ENCODE data around the gene SHISA7. TPM values are rescaled to one million over a fixed set of nuclear protein-coding genes. Genes with fewer than 3 reads are reported as not detected.

The SHISA7 gene
- polyA plus RNA-seq, 4 donors = 0.16 to 0.38 (median 0.22) TPM

DNA sequence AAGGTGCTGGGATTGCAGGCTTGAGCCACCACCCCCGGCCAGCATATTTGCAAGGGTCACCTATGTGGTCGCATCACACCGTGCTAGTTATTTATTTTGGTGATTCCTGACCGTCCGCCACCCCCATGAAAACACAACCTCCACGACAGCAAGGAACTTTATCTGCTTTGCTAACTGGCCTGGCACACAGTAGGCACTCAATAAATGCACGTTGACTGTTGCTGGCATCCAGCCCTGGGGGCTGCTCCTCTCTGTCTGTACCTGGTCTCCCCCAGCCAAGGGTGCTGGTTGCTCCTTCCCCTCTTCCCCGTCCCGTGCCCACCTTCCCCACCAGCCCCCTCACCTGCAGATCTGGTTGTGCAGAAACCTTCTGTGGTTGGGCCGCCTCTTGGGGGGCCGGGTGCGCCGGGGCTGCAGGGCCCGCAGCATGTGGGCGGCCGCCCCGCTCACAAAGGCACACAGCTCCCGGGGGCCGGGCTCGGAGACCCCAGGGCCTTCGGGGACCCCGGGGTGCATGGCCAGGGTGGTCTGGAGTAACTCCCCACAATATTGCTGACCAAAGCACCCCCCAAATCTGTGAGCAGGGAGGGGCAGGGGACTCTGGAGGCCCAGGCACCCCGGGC lies 21.1 kb upstream of the SHISA7 start:
- no peak for DNase-seq (ENCODE audit: low read depth in 4 of 4, low spot score in 2 of 4)

DNA sequence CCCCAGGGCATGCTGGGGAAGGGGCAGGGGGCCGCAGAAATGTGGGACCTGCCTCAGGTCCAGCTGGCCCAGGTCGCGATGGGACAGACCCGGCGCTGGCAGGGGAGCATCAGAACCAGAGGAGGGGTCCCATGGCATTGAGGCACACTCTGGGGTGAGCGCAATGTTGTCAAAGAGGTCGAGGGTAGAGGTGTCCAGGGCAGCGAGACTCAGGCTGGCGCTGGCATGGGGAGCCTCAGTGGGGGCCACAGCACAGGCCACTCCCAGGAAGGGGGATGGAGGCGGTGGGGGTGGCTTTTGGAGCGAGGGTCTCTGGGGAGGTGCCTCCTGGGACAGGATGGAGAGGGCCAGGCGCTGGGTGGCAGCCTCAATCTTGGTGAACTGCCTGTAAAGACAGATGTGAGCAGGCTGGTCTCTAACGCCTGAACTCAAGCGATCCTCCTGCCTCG lies 20.5 kb upstream of the SHISA7 start:
- no peak for DNase-seq (ENCODE audit: low read depth in 4 of 4, low spot score in 2 of 4)

DNA sequence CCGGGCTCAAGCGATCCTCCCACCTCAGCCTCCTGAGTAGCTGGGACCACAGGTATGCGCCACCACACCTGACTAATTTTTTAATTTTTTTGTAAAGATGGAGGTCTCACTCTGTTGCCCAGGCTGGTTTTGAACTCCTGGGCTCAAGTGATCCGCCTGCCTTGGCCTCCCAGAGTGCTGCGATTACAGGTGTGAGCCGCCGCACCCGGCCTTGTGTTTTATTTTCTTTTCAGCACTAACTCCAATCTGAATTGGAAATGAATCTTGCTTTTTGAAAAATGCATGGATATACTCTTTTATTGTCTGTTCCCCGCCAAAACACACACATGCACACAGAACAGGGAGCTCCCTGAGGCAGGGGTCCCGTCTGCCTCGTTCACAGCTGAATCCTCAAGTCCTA lies 19.6 kb upstream of the SHISA7 start:
- no peak for DNase-seq (ENCODE audit: low read depth in 4 of 4, low spot score in 2 of 4)

DNA sequence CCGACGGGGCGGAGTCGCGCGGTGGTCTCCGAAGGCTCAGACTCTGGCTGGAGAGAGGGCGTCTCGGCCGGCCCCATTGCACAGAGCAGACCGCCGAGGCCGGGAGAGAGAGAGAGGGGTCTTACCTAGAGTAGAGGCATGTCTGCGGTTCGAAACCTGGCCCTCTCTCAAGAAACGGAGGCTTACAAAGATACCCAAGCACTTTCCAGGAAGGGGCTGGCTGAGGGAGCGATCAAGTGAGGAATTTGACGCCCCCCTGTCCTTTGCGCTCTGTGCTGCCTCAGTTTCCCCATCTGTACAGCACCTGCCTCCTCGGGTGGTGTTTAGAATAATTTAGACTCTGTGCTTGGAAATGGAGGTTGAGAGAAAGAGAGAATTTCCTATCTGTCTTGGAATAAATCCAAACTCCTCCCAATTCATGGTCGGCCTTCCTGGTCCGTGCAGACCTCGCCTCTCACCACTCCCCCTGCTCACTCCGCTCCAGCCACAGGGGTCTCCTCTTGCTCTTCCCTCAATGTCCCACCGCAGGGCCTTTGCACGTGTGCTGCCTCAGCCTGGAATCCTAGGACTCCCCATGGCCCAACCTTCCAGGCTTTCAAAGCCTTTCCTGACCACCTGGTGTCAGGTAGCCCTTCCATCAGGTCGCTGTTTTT lies 19.0 kb upstream of the SHISA7 start:
- DNase-seq (ENCODE audit: low read depth in 4 of 4, low spot score in 2 of 4) = no peak

DNA sequence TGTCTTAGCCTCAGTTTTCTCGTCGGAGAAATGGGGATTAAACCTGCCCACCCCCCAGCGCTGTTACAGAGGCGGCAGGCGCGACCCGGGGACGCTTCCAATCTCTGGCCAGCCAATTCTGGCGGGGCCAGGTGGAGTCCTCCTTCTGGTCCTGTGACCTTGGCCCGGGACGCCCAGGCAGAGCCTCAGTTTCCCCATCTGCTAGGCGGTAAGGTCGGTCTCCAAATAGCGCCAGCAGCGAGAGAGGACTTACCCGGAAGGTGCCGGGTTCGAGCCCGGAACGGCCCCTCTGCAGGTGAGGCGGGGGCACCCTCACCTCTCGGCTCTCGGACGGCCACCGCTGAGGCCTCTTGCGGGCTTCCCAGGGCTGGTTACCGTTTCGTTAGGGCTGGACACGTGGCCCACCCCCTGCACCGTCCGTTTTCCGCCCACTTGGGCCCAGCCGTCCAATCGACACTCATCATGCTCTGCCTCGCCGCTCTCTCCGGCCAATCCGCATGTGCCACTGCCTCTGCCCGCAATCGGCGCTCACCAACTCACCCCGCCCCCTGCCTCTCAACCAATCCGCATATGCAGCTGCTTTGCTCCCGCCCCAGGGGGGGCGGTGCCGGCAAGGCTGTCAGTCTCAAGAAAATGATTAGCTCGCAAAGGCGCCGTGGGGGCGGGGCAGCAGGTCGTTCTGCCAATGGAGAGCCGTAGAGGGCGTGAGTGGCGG lies 18.3 kb upstream of the SHISA7 start, which contains the start of gene ISOC2:
ISOC2 (minus strand) TSS at position 384 of the 715 bp plus-strand sequence. CDS start 5,156 bp downstream, outside the sequence.
- peak; percentile 92 to 100 (median 99) for DNase-seq (ENCODE audit: low read depth in 4 of 4, low spot score in 2 of 4)

DNA sequence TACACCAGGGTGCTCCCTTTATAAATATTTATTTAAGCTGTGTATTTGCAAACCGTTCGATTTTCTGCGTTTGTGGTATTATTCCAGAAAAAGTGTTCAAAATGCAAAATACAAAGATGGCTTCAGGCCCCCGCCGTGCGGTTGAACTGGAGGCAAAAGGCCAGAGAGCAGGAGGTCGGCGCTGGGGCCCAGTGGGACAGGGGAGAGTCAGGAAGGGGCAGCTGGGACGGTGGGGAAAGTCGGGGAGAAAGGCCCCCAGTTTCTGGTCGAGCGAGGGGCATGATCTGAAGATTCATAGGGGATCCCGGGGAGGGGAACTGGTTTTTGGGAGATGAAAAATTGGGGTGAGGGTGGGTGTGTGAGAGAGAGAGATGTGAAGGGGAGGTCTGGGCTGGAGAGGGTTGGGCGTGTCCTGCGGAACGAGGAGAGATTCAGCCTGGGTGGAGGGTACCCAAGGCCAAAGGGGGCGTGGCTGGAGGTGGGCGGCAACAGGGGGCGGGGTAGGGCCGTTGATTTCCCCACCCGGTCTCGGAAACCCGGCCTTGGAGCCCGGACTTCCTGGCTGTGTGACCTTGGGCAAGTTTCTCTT lies 17.7 kb upstream of the SHISA7 start:
- DNase-seq (ENCODE audit: low read depth in 4 of 4, low spot score in 2 of 4) = no peak

DNA sequence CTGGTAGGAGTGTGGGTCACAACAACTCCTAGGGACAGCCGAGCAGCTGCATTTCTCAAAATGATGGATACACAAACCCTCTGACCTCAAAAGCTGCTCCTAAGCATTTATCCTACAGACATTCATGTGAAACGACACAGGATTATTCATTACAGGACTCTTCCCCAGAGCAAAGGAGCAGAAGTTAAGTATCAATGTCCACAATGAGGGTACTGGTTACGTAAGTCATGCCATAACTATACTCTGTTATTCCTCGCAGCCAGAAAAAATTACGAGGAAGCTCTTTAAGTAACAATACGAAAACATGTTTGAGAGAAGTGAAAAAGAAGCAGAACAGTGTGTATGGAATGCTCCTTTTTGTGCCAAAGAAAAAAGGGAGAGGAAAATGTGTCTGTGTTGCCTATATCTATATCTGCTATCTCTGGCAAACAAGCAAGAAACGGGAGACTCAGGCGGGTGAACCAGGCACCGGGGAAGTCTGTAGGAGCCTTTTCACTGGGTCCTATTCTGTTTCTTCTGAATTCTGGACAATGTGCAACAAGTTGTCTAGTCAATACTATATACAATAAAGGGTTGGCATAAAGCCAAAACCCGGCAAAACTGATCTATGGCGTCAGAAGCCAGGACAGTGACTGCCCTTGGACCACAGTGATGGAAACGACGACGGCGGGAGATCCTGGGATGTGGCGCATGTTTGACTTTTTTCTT lies 17.0 kb upstream of the SHISA7 start:
- no peak for DNase-seq (ENCODE audit: low read depth in 4 of 4, low spot score in 2 of 4)

DNA sequence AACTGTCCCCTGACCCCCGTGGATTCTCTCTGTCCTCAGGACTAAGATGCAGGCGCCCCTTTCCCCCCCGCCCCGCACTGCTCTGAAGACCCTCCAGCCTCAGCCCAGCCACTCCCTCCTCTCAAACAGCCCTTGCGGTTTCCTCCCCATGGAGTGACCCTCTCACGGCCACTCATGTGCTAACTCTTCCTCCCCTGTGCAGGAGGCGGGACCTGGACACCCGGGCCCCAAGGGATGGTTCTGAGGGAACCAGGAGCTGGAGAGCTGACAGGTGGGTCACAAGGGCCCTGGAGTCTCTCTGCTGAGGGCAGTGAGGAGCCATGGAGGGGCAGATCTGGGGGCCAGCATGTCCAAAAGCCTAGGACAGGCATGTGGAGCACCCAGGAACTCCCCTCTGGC lies 16.4 kb upstream of the SHISA7 start:
- DNase-seq (ENCODE audit: low read depth in 4 of 4, low spot score in 2 of 4) = no peak

DNA sequence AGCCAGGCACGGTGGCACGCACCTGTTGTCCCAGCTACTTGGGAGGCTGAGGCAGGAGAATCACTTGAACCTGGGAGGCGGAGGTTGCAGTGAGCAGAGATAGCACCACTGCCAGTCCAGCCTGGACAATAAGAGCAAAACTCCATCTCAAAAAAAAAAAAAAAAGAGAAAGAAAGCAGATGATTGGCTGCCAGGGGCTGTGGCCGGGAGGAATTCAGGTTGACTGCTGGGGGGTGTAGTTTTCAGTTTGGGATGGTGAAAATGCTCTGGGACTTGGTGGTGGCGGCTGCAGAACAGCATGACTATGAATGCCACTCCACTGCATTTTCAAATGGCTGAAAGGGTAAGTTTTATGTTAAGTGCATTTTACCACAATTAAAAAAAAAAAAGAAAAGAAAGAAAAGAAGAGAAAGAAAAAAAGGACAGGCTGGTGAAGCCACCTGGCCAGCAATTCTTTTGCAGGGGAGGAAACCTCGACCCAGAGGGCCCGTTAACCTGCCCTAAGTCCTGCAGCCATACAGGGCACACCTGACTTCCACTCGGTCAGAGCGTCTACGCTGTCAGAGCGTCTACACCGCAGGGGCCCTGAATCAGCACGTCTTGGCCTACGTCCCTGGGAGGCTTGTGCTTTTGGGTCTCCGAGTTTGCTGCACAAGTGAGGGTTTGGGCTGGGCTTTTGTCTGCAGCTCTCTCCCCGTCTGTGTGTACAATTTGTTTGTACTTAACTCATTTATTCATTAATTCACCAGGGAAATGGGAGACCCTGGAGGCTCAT lies 14.8 kb upstream of the SHISA7 start:
- DNase-seq (ENCODE audit: low read depth in 4 of 4, low spot score in 2 of 4) = no peak

DNA sequence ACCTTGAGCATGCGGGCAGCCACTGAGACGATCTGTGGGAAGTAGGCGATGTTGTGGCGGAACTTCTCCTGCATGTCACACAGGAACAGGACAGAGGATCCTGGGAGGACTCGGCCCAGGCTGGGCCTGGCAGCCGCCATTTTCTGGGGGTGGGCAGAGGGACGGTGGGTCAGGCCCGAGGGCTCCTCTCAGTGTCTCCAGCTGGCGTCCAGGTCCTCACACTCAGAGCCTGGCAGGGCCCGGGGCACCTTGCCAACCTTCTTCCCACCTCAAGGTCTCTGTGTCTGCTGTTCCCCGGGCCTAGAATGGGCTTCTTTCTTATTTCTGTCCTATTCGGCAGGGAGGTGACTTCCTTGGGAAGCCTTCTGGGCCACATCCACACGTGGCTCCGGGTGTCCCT lies 13.2 kb upstream of the SHISA7 start:
- DNase-seq (ENCODE audit: low read depth in 4 of 4, low spot score in 2 of 4) = no peak

DNA sequence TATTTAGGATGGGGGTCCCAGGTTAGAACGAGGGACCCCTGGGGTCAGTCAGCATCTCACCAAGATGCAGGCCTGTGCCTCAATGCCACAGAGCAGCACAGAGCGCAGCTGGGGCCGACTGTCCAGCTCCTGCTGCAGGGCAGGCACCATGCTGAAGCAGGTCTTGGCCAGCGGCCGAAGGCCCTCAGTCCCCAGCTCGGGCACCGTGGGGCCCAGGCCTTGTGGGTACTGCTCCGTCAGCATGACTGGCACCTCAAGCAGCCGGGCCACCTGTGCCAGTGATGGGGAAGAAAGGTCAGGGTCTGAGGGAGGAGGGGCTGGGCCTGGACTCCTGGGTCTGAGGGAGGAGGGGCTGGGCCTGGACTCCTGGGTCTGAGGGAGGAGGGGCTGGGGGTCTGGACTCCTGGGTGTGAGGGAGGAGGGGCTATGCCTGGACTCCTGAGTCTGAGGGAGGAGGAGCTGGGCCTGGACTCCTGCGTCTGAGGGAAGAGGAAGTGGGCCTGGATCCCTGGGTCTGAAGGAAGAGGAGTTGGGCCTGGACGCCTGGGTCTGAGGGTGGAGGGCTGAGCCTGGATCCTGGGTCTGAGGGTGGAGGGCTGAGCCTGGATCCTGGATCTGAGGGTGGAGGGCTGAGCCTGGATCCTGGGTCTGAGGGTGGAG lies 12.6 kb upstream of the SHISA7 start:
- DNase-seq (ENCODE audit: low read depth in 4 of 4, low spot score in 2 of 4) = no peak

DNA sequence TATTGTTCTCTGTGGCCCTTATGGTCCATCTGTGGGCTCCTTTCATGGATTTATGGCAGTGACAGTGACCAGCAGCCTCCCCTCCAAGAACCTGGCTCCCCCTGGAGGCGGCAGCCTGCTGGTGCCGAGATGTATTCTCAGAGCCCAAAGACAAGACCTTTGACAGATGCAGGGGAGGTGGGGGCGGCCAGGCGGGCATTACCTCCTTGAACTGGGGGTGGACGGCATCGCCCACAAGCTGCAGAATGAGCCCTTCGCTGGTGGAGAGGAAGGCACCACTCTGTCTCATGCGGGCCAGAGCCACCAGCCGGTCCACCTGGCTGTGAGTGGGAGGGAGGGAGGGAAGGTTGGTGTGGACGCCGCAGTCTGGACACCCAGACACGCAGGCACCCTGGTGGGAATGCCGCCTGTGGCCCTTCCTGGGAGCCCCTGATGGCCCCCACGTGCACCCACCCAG lies 11.7 kb upstream of the SHISA7 start:
- DNase-seq (ENCODE audit: low read depth in 4 of 4, low spot score in 2 of 4) = no peak

DNA sequence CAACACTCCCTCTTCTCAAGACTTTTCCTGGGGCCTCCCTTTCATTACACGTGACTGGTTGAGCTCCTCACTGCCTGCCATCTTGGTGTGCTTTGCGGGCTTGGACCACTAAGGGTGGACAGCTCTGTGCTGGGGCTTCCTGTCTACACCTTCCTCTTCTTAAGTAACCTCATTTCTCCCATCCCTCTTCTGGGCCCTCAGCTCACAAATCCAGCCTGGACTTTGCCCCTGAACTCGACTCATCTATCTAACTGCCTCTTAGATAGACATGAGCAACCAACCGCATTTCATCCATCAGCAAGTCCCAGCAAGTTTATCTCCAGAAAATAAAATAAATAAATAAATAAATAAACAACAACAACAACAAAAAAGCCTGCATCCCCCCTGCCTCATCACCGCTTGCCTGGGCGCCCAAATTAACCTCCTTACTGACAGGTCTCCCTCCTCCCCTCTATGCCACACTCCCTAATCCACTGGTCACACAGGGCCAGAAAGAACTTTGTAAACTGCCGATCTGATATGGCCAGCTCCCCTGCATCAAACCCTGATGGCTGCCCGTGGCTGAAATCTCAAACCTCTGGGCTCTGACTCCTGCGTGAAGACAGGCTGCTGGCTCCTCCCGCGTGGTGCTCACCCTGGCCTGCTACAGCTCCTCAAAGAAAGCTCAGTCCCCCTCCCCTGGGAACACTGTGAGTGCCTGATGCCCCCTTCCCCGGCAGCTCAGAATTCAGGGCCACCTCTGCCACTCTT lies 10.6 kb upstream of the SHISA7 start:
- no peak for DNase-seq (ENCODE audit: low read depth in 4 of 4, low spot score in 2 of 4)

DNA sequence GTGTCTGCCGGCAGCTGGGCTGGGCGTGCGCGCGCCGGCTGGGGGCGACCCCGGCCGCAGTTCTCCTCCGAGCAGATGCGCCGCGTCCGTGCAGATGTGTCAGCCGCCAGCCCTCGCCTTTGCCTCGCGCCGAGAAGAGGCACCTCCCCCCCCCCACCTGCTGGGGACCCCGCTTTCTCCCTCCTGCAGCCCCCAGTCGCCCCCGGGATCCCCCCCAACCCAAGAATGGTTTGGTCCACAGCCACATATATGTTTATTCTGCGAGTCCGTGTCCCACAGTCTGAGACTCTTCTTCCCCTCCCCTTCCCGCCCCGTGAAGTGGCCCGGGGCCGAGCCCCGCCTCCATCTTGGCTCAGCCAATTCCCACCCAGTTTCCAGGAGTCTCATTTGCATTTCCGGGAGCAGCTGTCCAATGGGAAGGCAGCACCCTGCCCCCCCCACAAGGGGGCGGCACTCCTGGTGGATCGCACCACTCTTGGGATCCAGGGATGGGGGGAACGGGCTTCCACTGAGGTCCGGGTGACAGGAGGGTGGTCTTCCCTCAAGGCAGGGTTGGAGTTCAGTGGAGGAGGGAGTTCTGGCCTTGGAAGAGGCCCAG lies 9.7 kb upstream of the SHISA7 start:
- DNase-seq (ENCODE audit: low read depth in 4 of 4, low spot score in 2 of 4) = peak in 3 of 4 donors; percentile 71 to 85 (median 84)

DNA sequence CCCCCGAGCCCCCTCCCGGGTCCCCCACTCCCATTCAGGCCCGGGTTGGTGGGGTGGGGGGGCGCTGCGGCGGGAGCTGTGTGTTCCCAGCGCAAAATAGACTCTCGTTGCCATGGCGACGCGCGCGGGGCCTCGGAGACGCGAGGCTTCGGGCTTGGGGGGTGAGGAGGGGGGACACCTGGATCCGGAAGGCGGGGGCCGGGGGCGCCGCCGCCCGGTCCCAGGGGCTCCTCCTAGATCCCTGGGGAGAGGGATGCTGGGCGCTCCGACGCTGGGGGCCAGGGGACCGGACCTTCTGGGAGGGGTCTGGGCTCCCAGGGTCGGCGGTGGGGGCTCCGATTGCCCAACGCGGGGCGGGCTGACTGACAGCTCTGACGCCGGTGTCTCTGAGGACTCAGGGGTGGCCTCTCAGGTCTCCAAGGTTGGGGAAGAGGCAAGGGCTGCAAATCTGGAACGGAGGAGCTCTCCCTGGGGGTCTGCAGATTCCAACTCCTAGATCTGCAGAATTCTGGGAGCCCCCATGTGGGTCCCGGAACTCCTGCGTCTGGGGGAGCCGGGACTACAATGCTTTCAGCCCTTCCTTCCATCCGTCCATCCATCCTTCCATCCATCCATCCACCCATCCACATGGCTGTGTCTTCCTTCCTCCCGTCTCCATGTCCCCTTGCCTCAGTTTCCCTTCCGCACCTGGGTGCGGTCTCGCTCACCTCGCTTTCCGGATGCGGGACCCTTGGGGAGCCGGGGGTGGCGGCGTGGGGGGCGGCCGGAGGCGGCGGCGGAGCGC lies 9.1 kb upstream of the SHISA7 start:
- no peak for DNase-seq (ENCODE audit: low read depth in 4 of 4, low spot score in 2 of 4)

DNA sequence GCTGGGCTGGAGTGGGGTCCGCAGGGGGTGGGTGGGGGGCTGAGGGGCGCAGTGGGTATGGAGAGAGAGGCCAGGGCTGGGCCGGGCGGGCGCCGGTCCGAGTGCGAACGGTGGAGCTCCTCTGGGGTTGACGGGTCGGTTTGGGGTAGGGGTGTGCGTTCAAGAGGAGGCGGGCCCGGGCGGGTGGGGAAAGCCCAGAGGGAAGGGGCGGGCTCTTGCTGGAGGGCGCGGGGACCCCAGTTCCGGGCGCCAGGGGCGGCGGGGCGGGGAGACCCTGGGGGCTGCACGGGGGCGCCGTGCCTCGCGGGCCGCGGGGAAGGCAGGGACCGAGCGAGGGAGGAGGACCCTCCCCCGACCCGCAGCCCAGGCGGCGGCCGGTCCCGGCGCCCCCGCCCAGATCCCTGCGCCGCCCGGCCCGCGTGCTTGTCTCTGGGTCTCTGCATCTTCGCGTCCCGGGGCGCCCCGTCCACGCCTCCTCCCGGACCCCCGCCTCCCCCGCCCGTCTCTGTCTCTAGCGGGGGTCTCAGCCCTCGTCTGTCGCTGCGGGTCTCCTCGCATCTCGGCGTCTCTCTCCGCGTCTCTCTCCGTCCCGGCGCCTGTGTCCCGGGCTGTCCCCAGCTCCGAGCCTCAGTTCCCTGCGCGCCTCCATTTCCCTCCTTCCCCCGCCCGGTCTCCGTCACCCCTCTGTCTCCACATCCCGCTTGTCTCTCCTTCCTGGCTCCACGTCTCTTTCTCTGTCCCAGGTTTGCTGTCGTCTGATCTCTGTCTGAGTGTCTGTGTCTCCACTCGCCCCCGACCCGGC lies 8.3 kb upstream of the SHISA7 start:
- DNase-seq (ENCODE audit: low read depth in 4 of 4, low spot score in 2 of 4) = no peak

DNA sequence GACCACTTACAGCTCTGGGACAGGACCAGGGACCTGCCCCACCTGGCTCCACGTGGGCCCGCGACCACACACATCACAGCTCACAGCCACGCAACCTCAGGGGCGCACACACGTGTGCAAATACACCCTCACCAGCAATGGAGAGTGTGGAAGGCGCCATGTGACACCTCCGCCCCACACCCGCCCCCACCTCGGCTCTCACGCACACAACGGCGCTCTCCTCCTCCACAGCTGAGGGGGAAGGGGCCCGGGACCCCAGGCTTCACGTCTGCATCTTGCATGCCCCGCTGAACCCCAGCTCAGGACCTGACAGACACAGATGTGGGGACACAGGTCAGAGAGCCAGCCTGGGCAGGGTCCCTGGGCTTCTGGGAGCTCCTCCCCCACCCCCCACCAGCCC lies 6.4 kb upstream of the SHISA7 start:
- no peak for DNase-seq (ENCODE audit: low read depth in 4 of 4, low spot score in 2 of 4)

All from left renal cortex interstitium (tissue), 4 donors.